AG04450 (cell line): ENCODE measurements around the gene ZNF430. TPM values are rescaled to one million over a fixed set of nuclear protein-coding genes. Genes with fewer than 3 reads are reported as not detected.
A peak's percentile ranks its signal among the peaks of the same experiment; 100 is the strongest.

ENCODE experiments used
- CTCF ChIA-PET: fragments of 300-600, 350-600 bp; formaldehyde crosslinking; extraction: SDS; loops from one replicate; lab custom pipeline; 2022; ENCODE audit warnings: antibody characterized with exemption, inconsistent platforms; lab: Charles Lee
- POLR2A ChIA-PET: fragments of 350-600 bp; formaldehyde crosslinking; extraction: SDS; loops from one replicate; lab custom pipeline; 2021; ENCODE audit warnings: antibody characterized with exemption, inconsistent platforms; lab: Yijun Ruan, JAX
- DNase-seq: peaks from one replicate; pipeline ENCODE4 v3.0.0-alpha.2; 2011; ENCODE audit warnings: low read depth, low spot score
- H3K27ac ChIP-seq: one replicate; pipeline ENCODE4 v1.5.1; 2012; ENCODE audit warnings: low read depth, low read length, control low read depth
- H3K27me3 ChIP-seq: one replicate; pipeline ENCODE4 v1.6.0; 2012; ENCODE audit warnings: low read length; ENCODE audit not compliant: control insufficient read depth, insufficient read depth
- H3K4me3 ChIP-seq: 2 replicates; pipeline ENCODE4 v1.5.1; 2011; ENCODE audit warnings: mild to moderate bottlenecking, low read depth, low read length, control low read depth
- H3K9me3 ChIP-seq: 2 replicates; pipeline ENCODE4 v1.5.1; 2012; ENCODE audit warnings: low read length; ENCODE audit not compliant: control insufficient read depth, insufficient read depth
- CTCF ChIP-seq: IDR thresholded peaks from 2 replicates; pipeline ENCODE4 v1.5.1; 2011; ENCODE audit warnings: low read depth, low read length, control low read depth, inconsistent platforms
- polyA plus RNA-seq: library from polyadenylated mRNA; depleted of rRNA; stranded (reverse); fragments of >200 nt; gene quantifications from 2 replicates; pipeline ENCODE4 v1.2.3, GENCODE V29; 2011

Gene ZNF430
- polyA plus RNA-seq, 1 experiment = 5.7 TPM

- no peak overlapping the region for H3K27ac ChIP-seq
- H3K4me3 ChIP-seq = no peak overlapping the region
- H3K27me3 ChIP-seq = no peaks in the 10 kb centered on the region
- no peak for DNase-seq
- POLR2A ChIA-PET = no interaction called here
- H3K9me3 ChIP-seq = peaks cover 14% of the 10 kb centered on the region
- CTCF ChIA-PET = no interaction called here
- TF ChIP-seq CTCF = no peak
Measured at GRCh38 chr19:21052902-21053301, 32.4 kb downstream of the ZNF430 start.

GRCh38 chr19:21065336-21065735, 44.9 kb downstream of the ZNF430 start:
- no peak for TF ChIP-seq CTCF
- Histone ChIP-seq H3K4me3 (no peak overlapping the region), H3K27me3 (no peaks in the 10 kb centered on the region), H3K27ac (no peak overlapping the region), H3K9me3 (peaks cover 2% of the 10 kb centered on the region; the same call in 1 of the 2 replicates)
- CTCF ChIA-PET = no interaction called here
- no peak for DNase-seq
- POLR2A ChIA-PET = no interaction called here

- H3K9me3 ChIP-seq = no peaks in the 10 kb centered on the region; the same call in 1 of the 2 replicates
- TF ChIP-seq CTCF = no peak
- peak within 1 kb of the TSS; percentile 87 for H3K4me3 ChIP-seq
- H3K27me3 ChIP-seq = no peaks in the 10 kb centered on the region
- ChIA-PET CTCF (no interaction called here), POLR2A (interaction anchor here (0.5 to 1.8 kb wide), 7 partner anchors 9 to 423 kb away, joined by 3 to 11 read pairs (median 3); partner anchors contain the start of genes ZNF429 and ZNF431)
- peak within 1 kb of the TSS; percentile 91 for H3K27ac ChIP-seq
- DNase-seq = peak; percentile 76
Measured at GRCh38 chr19:21082011-21082975, 61.8 kb downstream of the ZNF430 start, which contains the start of gene ZNF714. Gene ZNF714, plus strand, starts transcription at chr19:21082203. Its CDS starts 16,066 bp downstream, at chr19:21098269.

GRCh38 chr19:21084343-21084742, 63.9 kb downstream of the ZNF430 start:
- ChIA-PET POLR2A (interaction anchor here (0.6 kb wide), 1 partner anchor 62 kb away, joined by 3 read pairs; no protein-coding TSS in a partner anchor), CTCF (no interaction called here)
- peak; percentile 6 for DNase-seq
- H3K27ac ChIP-seq = no peak overlapping the region
- TF ChIP-seq CTCF = no peak
- no peak overlapping the region for H3K4me3 ChIP-seq
- H3K9me3 ChIP-seq = no peaks in the 10 kb centered on the region; the same call in 1 of the 2 replicates
- H3K27me3 ChIP-seq = no peaks in the 10 kb centered on the region

- TF ChIP-seq CTCF = no peak
- Histone ChIP-seq H3K9me3 (no peaks in the 10 kb centered on the region), H3K27me3 (no peaks in the 10 kb centered on the region), H3K4me3 (no peak overlapping the region), H3K27ac (no peak overlapping the region)
- ChIA-PET POLR2A (no interaction called here), CTCF (no interaction called here)
- no peak for DNase-seq
Measured at GRCh38 chr19:21087871-21088270, 67.4 kb downstream of the ZNF430 start.
